Fibroblast of villous mesenchyme (primary cell): ENCODE measurements around the gene ELP2. TPM values are rescaled to one million over a fixed set of nuclear protein-coding genes. Genes with fewer than 3 reads are reported as not detected.
"Not testable (repeated sequence)": the region's sequence is repeated elsewhere in the genome, so short reads cannot be mapped to it uniquely, and the experiment has no call there.

Experiments used
- DNase-seq: peaks from one replicate; pipeline ENCODE4 v3.0.0-alpha.2; 2010; ENCODE audit warnings: low read depth
- H3K4me3 ChIP-seq: 2 replicates; pipeline ENCODE4 v1.5.1; 2011; ENCODE audit warnings: low read depth, mild to moderate bottlenecking, low read length
- total RNA-seq: library from RNA; depleted of rRNA; stranded (reverse); fragments of >200 nt; gene quantifications from 2 replicates; pipeline ENCODE4 v1.2.3, GENCODE V29; 2012
- TF ChIP-seq, protein P1 (sequence below): IDR thresholded peaks from 2 replicates; pipeline ENCODE4 v1.5.1; 2012; ENCODE audit warnings: low read depth, mild to moderate bottlenecking, low read length; ENCODE audit not compliant: insufficient read depth

The ELP2 gene, protein sequence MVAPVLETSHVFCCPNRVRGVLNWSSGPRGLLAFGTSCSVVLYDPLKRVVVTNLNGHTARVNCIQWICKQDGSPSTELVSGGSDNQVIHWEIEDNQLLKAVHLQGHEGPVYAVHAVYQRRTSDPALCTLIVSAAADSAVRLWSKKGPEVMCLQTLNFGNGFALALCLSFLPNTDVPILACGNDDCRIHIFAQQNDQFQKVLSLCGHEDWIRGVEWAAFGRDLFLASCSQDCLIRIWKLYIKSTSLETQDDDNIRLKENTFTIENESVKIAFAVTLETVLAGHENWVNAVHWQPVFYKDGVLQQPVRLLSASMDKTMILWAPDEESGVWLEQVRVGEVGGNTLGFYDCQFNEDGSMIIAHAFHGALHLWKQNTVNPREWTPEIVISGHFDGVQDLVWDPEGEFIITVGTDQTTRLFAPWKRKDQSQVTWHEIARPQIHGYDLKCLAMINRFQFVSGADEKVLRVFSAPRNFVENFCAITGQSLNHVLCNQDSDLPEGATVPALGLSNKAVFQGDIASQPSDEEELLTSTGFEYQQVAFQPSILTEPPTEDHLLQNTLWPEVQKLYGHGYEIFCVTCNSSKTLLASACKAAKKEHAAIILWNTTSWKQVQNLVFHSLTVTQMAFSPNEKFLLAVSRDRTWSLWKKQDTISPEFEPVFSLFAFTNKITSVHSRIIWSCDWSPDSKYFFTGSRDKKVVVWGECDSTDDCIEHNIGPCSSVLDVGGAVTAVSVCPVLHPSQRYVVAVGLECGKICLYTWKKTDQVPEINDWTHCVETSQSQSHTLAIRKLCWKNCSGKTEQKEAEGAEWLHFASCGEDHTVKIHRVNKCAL
- 83.4 and 104 TPM in 2 replicates for total RNA-seq

DNA sequence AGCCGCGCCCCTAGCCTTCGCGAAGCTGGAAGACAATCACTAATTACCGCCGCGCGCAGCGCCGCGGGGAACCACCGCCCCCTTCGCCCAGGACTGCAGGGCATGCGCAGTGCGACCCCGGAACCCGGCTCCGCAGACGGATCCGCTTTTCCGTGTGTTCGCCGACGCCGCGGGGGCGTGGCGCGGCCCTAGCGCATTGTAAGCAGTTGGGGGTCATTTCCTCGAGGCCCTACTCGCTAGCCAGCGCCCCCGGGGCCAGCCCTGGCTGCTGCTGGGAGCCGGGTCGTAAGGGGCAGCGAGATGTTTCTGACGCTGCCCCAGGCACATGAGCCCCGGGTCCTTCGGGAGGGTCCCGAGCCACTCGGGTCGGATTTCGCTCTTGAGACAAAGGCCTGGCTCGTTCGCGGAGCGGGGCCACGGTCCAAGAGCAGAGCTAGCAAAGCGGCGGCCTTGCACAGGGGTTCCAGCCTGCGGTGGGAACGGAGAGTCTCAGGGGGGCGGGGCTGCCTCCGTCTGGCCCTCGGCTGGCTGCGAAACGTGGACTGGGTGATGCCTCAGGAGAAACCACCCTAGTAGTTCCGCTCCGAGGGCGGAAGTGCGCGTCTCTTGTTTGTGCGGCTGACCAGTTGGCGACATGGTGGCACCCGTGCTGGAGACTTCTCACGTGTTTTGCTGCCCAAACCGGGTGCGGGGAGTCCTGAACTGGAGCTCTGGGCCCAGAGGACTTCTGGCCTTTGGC, at the start of gene ELP2, which contains the start of gene SLC39A6:
Gene ELP2, plus strand, starts transcription at position 600 of the 739 bp plus-strand sequence. Its CDS starts 35 bp downstream, at position 635.
Gene SLC39A6, minus strand, starts transcription at position 41 of the 739 bp plus-strand sequence. CDS start 2,333 bp downstream, outside the sequence.
- TF ChIP-seq, protein P1, sequence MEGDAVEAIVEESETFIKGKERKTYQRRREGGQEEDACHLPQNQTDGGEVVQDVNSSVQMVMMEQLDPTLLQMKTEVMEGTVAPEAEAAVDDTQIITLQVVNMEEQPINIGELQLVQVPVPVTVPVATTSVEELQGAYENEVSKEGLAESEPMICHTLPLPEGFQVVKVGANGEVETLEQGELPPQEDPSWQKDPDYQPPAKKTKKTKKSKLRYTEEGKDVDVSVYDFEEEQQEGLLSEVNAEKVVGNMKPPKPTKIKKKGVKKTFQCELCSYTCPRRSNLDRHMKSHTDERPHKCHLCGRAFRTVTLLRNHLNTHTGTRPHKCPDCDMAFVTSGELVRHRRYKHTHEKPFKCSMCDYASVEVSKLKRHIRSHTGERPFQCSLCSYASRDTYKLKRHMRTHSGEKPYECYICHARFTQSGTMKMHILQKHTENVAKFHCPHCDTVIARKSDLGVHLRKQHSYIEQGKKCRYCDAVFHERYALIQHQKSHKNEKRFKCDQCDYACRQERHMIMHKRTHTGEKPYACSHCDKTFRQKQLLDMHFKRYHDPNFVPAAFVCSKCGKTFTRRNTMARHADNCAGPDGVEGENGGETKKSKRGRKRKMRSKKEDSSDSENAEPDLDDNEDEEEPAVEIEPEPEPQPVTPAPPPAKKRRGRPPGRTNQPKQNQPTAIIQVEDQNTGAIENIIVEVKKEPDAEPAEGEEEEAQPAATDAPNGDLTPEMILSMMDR: no peak
- peak within 1 kb of the TSS; percentile 99 for H3K4me3 ChIP-seq
- DNase-seq: peak; percentile 96

DNA sequence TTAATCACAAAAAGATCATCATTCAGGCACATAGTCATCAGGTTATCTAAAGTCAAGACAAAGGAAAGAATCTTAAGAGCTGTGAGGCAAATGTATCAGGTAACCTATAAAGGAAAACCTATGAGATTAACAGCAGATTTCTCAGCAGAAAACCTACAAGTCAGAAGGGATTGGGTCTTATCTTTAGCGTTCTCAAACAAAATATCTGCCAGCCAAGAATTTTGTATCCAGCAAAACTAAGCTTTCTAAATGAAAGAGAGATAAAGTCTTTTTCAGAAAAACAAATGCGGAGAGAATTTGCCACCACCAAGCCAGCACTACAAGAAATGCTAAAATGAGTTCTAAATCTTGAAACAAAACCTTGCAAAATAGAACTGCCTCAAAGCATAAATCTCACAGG, 48.6 kb upstream of the ELP2 start:
- not testable (repeated sequence) for DNase-seq, H3K4me3 ChIP-seq

DNA sequence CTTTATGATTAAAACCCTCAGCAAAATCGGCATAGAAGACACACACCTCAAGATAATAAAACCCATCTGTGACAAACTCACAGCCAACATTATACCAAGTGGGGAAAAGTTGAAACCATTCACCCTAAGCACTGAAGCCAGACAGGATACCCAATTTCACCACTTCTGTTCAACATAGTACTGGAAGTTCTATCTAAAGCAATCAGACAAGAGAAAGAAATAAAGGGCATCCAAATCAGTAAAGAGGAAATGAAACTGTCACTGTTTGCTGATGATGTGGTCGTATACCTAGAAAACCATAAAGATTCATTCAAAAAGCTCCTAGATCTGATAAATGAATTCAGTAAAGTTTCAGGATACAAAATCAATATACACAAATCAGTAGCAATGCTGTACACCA, 46.0 kb upstream of the ELP2 start:
- H3K4me3 ChIP-seq: no peak overlapping the region
- TF ChIP-seq, protein P1: no peak
- DNase-seq: no peak

DNA sequence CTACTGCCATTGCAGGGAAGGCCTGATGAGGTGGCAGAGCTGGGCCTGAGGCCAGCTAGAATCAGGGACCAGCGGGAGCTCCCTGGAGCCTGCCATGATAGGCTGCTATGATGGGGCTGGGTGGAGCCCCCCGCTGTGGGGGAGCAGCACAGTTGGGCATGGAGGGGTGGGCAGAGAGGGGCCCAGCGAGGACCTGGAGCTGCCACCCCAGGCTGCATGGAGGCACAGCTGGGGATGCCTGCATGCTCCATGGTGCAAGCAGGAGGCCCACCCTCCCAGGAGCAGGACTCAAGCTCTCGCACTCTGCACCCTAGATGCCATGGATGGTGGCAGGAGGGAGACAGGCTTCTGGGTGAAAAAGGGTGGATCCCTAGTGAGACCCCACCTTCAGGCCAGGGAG, 44.5 kb upstream of the ELP2 start:
- TF ChIP-seq, protein P1: no peak
- no peak for DNase-seq
- no peak overlapping the region for H3K4me3 ChIP-seq

DNA sequence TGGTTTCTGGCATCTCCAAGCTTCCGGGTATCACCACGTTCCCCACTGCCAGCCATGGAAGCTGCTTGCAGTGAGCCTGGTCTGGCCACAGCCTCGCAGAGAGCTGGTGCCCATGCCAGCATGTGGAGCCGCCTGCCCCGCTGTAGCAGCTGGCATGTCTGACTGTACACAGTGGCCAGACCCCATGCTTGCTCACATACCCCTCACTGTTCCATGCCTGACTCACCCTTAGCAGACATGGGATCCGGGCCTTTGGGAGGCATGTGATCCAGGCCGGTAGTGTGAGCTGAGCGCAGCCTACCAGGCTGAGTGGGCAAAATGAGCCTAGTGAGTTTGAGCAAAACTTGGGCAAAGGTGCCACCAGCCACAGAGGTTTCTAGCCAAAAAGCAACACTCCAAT, 43.5 kb upstream of the ELP2 start:
- H3K4me3 ChIP-seq: no peak overlapping the region
- no peak for DNase-seq
- TF ChIP-seq, protein P1: no peak

DNA sequence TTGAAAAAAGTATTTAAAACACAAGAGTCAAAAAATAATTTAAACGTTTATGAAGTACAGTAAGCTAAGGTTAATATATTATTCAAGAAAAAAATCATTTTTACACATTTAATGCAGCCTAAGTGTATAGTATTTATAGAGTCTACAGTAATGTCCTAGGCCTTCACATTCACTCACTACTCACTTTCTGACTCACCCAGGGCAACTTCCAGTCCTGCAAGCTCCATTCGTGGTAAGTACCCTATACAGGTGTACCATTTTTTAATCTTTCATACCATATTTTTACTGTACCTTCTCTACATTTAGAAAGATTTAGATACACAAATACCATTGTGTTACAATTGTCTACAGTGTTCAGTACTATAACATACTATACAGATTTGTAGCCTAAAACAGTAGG, 41.4 kb upstream of the ELP2 start:
- no peak for DNase-seq
- no peak overlapping the region for H3K4me3 ChIP-seq
- TF ChIP-seq, protein P1: no peak
